ENCODE measurements around the gene ZNF564.
"Not testable (repeated sequence)": the region's sequence is repeated elsewhere in the genome, so short reads cannot be mapped to it uniquely, and the experiment has no call there.

Gene ZNF564

GRCh38 chr19:12551060-12551832 is at the start of gene ZNF564:
Gene ZNF564, minus strand, starts transcription at chr19:12551482. Its CDS starts 150 bp downstream, at chr19:12551332.
- peak; percentile 78 to 83 for DNase-seq

GRCh38 chr19:12597594-12597993 is 46.3 kb upstream of the ZNF564 start:
- DNase-seq: no peak

- no peak for DNase-seq
These were observed 45.8 kb upstream of the ZNF564 start for GRCh38 chr19:12596927-12597548.

- no peak for DNase-seq
These were observed 45.2 kb upstream of the ZNF564 start for GRCh38 chr19:12596485-12596884.

- no peak for DNase-seq
These were observed 29.8 kb upstream of the ZNF564 start for GRCh38 chr19:12581100-12581499.

DNA sequence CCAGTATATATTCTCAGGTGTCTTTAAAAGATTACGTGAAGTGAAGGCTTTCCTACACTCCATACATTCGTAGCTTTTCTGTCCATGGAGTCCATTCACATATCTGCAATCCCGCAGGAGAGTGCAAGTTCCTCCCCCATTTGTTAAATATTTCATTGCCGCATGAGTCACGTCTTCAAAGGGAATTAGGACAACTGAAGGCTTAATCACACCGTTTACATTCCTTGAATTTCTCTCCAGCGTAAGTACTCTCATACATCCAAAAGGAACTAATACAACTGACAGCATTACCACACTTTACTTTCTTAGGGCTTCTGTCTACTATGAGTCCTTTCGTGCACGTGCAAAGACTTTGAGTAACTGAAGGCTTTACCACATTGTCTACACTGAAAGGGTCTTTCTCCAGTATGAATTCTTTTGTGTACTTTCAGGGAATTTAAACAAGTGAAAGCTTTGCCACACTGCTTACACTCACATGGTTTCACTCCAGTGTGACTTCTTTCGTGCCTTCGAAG is 29.0 kb upstream of the ZNF564 start:
- DNase-seq: no peak

DNA sequence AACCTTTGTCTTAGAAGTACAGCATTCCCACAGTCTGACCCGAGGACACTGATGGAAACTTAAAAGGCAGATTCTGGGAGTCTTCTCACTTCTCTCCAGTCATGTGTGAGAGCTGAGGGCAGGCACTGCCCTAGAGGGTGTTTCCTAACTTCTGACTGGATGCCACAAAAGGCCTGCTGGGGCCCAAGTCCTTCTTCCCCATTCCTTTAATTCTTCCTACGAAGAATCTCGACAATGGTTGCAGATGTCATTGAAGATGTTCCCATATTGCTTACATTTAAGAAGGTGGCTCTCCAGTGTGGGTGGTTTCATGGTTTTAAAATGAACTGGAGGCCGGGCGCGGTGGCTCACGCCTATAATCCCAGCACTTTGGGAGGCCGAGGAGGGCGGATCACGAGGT is 27.4 kb upstream of the ZNF564 start:
- no peak for DNase-seq

DNA sequence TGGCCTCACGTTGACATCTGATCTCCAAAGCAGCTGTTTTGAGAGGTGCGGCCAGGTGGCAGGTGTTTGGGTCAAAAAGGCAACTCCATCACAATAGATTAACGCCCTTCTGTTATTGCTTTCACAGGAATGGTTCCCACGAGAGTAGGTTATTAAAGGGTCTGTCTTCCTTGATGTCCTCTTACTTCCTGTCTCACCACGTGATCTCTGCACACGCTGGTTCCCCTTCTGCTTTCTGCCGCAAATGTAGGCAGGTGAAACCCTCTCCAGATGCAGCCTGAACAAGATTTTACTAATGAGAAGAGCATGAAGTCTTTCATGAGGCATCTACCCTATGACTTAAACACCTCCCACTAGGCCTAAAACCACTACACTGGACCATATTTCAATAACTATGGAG is 22.8 kb upstream of the ZNF564 start:
- DNase-seq: no peak

DNA sequence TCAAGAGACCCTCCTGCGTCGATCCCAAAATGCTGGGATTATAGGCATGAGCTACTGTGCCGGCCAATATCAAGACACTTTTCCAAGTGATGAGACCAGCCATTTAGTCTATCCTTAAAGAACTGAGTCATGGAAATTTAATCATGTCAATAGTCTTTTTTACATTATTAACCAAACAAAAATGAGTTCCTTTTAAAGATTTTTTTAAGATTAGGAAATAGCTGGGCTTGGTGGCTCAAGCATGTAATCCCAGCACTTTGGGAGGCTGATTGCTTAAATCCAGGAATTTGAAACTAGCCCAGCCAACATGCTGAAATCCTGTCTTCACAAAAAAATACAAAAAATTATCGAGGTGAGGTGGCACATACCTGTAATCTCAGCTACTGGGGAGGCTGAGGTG is 16.7 kb upstream of the ZNF564 start:
- no peak for DNase-seq

GRCh38 chr19:12566380-12566779 is 15.1 kb upstream of the ZNF564 start:
- not testable (repeated sequence) for DNase-seq

- DNase-seq: peak; percentile 95 to 96
These were observed 12.9 kb upstream of the ZNF564 start for GRCh38 chr19:12564016-12564664.

DNA sequence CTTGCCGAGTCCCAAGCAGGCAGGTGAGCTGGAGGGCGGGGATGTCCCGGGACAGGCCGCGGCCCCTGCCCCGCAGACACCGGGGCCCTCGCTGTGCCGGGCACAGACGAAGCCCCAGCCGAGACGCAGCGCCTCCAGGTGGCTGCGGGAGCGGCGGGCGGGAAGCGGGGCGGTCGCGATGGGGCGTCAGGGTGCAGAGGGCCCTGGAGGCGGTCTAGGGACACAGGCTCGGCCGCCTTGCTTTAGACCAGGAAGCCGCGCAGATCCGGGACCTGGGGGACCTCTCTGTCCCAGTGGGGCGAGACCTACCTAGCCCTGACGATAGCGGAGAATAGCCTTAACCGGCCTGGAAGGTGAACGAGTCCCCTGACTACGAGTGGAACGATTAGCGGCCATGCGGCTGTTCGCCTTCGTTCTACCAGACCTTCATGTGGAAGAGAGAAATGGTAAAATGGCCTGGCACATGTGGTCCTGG is 4.2 kb upstream of the ZNF564 start:
- no peak for DNase-seq

GRCh38 chr19:12546903-12547302 is 4.4 kb downstream of the ZNF564 start:
- no peak for DNase-seq

- no peak for DNase-seq
These were observed 5.2 kb downstream of the ZNF564 start for GRCh38 chr19:12546068-12546467.

DNA sequence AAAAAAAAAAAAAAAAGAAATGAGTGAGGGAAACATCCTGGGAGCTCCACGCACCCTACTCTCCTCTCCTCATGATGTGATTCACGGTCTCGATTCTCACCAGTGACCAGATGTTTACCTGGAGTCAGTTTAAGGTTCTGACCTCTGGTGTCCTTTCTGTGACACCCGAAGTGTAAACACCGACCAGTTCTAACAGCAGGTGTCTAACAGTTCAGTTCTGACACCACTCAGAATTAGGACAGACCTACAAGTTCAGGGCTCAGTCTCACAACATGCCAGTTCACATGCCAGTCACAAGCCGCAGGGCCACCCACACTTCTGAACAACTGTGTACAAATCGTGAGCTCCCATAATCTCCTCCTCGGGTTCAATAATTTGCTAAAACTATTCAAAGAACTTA is 6.0 kb downstream of the ZNF564 start:
- no peak for DNase-seq

DNA sequence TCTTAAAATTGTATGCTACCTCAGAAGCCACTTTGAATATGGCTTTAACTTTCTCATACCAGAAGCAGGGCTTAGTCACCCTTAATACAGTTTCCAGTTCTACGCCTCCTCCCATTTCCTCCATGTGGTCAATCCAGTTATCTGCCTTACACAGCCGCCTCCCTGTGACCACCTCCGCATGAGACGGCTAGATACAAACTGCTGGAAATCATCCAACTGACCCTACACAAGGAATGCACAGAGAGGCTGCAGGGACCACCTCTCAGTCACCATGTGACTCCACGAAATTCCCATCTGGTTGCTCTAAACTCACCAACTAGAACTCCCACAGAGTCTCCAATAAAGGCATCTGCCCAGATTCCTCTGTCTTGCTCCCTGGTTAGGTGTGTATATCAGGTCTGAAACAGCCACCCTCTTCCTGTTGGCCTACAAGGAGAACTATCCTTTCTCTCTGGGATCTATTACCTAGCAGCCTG is 6.8 kb downstream of the ZNF564 start:
- DNase-seq: no peak

GRCh38 chr19:12543855-12544254 is 7.4 kb downstream of the ZNF564 start:
- no peak for DNase-seq

DNA sequence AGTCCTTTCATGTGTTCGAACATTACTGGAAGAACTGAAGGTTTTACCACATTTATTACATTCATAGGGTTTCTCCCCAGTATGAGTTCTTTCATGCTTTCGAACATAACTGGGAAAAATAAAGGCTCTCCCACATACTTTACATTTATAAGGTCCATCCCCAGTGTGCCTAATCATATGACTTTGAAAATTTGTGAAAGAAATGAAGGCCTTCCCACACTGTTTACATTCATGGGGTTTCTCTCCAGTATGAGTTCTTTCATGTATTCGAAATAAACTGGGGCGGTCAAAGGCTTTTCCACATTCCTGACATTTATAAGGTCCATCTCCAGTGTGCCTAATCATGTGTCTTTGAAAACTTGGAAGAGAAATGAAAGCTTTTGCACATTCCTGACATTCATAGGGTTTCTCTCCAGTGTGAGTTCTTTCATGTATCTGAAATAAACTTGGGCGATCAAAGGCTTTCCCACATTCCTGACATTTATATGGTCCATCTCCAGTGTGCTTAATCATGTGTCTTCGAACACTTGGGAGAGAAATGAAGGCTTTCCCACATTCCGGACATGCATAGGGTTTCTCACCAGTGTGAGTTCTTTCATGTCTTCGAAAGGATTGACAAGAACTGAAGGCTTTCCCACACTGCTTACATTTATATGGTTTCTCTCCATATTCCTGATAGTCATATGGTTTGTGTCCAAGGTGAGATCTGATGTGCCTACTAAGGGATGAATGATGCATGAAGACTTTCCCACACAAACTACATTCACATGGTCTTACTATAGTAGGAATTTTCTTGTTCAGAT is 24.0 kb downstream of the ZNF564 start:
- DNase-seq: no peak

GRCh38 chr19:12526542-12526941 is 24.7 kb downstream of the ZNF564 start:
- DNase-seq: no peak

DNA sequence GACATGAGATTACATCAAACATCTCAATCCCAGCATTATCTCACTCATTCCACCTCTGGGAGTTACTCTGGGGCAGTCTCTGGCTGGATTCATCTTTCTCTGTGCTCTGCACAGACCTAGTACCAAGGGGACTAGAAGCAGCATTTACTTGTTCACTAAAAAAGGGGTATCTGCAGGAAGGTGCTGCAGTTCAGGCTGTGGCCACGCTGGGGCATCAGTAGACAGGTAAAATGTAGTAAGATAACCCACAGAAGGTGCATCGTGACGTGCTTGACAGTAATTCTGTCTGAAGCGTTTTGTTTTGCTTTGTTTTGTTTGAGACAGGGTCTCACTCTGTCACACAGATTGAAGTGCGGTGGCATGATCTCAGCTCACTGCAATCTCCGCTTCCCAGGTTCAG is 29.3 kb downstream of the ZNF564 start:
- no peak for DNase-seq

GRCh38 chr19:12513531-12514061 is 37.7 kb downstream of the ZNF564 start:
- no peak for DNase-seq

DNA sequence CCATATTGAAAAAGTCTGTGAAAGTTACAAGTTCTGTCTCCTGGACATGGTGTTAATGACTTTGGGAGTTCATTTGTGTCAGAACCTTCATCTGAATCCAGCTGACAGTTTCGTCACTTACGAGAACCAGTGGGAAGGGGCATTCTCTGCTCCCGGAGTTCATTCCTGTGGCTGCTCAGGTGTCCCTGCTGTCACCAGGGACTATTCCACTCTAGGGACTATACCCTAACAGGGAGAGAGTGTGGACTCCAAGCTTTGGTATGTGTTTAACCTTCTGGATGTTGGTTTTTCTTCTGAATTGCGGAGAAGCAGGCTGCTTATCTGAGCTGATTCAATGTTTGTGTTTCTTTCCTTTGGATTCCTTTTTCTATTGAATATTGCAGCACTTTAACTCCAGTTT is 54.2 kb downstream of the ZNF564 start:
- no peak for DNase-seq

All from stimulated activated CD4-positive, alpha-beta T cell treated with anti-CD3 and anti-CD28 coated beads, Interleukin-2, amount 100 ng/mL, for 48 hours (primary cell).